Cardiac fibroblast (primary cell): ENCODE results near the gene ST6GALNAC6.

Experiments
- DNase-seq, 2 donors: peaks; one replicate each; pipeline versions ENCODE4 v3.0.0 to v3.0.0-alpha.2; 2010; ENCODE audit warnings: low read depth in 2 of 2
- H3K4me3 ChIP-seq, 2 donors: replicated peaks in 1 of 2; 1 replicate in 1 of 2; 2 replicates in 1 of 2; pipeline ENCODE4 v1.5.1; 2011; ENCODE audit warnings: low read depth in 2 of 2, low read length in 2 of 2, mild to moderate bottlenecking in 2 of 2, moderate library complexity in 1 of 2
- CTCF ChIP-seq: IDR thresholded peaks from one replicate; pipeline ENCODE4 v1.5.1; 2011; ENCODE audit warnings: low read depth, mild to moderate bottlenecking, low read length, inconsistent platforms

The ST6GALNAC6 gene

GRCh38 chr9:127910613-127911205 is 11.3 kb upstream of the ST6GALNAC6 start:
- H3K4me3 ChIP-seq = no peak overlapping the region
- no peak for TF ChIP-seq CTCF
- DNase-seq = peak in 1 of 2 donors; percentile 50

- DNase-seq = no peak
- TF ChIP-seq CTCF = no peak
- no peak overlapping the region for H3K4me3 ChIP-seq
These were observed 10.5 kb upstream of the ST6GALNAC6 start for GRCh38 chr9:127909839-127910273.

DNA sequence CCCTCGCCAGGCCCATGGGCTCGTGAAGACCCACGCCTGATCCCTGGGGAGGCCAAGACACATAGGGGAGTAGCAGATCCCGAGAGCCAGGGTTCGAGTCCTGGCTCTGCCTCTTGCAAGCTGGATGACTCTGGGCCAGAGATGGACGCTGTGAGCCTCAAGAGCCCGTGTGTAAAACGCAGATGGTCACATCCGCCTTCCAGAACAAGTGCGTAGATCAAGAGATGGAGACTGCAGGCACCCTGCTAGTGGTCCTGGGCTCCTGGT is 9.2 kb upstream of the ST6GALNAC6 start:
- TF ChIP-seq CTCF = no peak
- DNase-seq = no peak
- H3K4me3 ChIP-seq = no peak overlapping the region

GRCh38 chr9:127907867-127908659 is 8.7 kb upstream of the ST6GALNAC6 start:
- no peak for TF ChIP-seq CTCF
- no peak overlapping the region for H3K4me3 ChIP-seq
- DNase-seq = no peak

GRCh38 chr9:127905788-127906191 is 6.4 kb upstream of the ST6GALNAC6 start:
- DNase-seq = no peak
- H3K4me3 ChIP-seq = no peak overlapping the region
- no peak for TF ChIP-seq CTCF

GRCh38 chr9:127905004-127905728 is 5.8 kb upstream of the ST6GALNAC6 start:
- H3K4me3 ChIP-seq = no peak overlapping the region
- TF ChIP-seq CTCF = no peak
- DNase-seq = no peak
